Coronary artery (tissue), 2 donors: ENCODE data around the gene CCL20.

ENCODE experiments used
- DNase-seq: peaks from one replicate; pipeline ENCODE4 v3.0.0-alpha.2; 2017; ENCODE audit warnings: low spot score
- H3K27ac ChIP-seq, 2 donors: fragments of 200-600 bp; sonication (generic); one replicate each; pipeline ENCODE4 v1.5.1; 2016 to 2019
- H3K4me3 ChIP-seq: fragments of 200-600 bp; sonication (generic); 2 replicates; pipeline ENCODE4 v1.5.1; 2016; ENCODE audit warnings: mild to moderate bottlenecking, moderate library complexity
- CTCF ChIP-seq: fragments of 200-600 bp; sonication (generic); IDR thresholded peaks from one replicate; pipeline ENCODE4 v1.5.1; 2019; ENCODE audit warnings: antibody characterized with exemption

Gene CCL20

DNA sequence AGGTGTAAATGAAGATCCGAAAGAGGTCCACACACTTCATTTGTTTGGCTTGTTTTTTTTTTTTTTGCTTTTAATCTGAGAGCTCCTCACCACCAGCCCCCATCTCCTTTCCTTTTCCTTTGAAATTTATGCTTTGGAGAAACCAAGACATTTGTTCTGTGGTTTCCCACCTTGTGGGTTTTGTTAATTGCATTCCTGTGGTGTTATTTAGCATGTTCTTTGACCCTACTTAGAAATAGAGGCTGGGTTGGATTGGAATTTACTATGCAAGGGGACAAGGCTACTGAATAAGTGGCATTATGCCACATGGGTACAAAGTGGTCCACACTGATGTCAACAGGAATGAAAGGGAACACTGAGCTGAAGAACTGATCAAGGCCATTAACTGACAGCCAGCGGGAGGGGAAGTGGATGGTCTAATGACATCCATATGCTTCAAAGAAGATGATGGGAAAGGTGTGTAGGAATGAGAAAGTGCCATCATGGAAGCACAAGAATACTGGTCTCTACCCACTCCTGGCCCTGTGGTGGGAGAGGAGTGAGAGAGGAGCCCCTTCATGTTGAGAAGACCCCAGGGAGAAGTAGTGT is 8.9 kb downstream of the CCL20 start:
- DNase-seq, result no peak
- no peak for TF ChIP-seq CTCF
- Histone ChIP-seq H3K4me3 (no peak overlapping the region), H3K27ac (no peak overlapping the region)

DNA sequence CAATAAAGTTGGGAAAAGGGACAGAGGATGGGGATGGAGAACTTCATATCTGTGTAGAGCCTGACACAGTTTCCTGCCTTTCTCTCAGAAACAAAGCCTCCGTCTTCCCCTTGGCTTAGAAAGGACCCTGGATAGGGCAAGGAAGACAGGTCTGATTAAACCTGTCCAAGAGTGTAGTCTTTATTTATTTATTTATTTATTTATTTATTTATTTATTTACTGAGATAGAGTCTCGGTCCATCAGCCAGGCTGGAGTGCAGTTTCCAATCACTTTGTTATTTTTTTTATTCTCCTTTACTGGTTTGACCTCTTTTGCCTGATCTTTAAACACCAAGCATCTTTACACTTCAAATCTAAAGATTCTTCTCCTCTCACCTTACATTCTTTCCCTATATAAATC is 10.3 kb downstream of the CCL20 start:
- no peak for DNase-seq
- Histone ChIP-seq H3K4me3 (no peak overlapping the region), H3K27ac (no peak overlapping the region)
- TF ChIP-seq CTCF, result no peak

DNA sequence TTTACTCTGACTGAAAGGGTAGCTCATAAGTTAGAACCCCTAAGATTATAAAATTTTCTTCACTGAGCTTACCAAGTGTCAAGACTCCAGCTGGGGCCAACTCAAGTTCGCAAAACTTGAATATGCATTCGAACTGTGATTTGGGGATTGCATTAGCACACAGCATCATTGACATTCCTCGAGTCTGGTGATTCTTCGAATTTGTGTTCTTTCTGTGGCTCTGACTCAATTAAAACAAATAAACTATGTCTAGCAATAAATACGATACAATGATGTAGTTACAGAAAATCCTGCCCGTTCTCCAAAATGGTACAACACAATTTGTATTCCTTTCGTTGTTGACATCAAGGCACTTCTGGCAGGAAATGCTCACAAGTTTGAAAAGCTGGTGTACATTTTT is 11.1 kb downstream of the CCL20 start:
- no peak for DNase-seq
- no peak overlapping the region for H3K4me3 ChIP-seq
- no peak for TF ChIP-seq CTCF

GRCh38 chr2:227826019-227826521 is 12.4 kb downstream of the CCL20 start:
- DNase-seq, result no peak
- no peak for TF ChIP-seq CTCF
- no peak overlapping the region for H3K4me3 ChIP-seq
- no peak overlapping the region for H3K27ac ChIP-seq

More for the DNA sequence above, 11.1 kb downstream of the CCL20 start:
- H3K27ac ChIP-seq, result no peak overlapping the region

DNA sequence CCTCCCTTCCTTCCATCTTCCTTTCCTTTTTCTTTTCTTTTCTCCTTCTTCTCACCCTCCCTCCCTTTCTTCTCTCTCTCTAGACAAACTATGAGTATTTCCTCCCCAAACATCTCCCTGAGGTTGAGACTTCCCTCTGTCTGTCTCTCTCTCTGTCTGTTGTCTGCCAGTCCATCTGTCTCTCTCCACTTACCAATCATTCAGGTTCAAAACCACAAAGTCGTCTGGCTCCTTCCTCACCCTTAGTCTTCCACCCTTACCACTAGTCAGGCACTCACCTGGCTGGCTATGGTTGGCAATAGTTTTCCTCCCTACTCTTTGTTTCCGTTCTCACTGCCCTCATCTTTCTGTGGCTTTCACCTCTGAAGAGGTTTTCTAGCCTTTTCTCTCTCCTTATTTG is 12.9 kb downstream of the CCL20 start:
- DNase-seq, result no peak
- no peak overlapping the region for H3K4me3 ChIP-seq
- no peak for TF ChIP-seq CTCF
- no peak overlapping the region for H3K27ac ChIP-seq

GRCh38 chr2:227827143-227827542 is 13.5 kb downstream of the CCL20 start:
- H3K27ac ChIP-seq, result no peak overlapping the region
- no peak overlapping the region for H3K4me3 ChIP-seq
- no peak for TF ChIP-seq CTCF
- DNase-seq, result no peak

DNA sequence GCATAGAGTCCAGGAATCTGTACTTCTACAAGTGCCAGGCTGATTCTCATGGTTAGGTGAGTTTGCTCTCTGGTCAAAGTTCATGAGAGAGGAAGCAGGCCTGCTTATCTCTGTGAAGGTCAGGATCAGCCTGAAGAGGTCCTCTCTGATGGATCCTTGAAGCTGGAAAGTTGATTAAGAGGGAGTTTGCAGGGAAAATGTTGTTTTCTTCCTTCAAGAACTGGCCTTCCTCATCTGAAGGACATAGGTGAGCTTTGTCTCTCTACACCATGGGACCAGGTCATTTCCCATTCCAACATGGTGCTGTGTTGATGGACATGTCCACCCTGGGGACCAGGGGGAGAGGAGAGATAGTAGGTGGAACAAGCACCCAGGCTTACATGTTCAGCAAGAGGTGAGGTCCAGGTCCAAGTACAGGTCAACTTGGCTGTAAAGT is 14.9 kb downstream of the CCL20 start:
- no peak overlapping the region for H3K27ac ChIP-seq
- H3K4me3 ChIP-seq, result no peak overlapping the region
- no peak for DNase-seq

More for the DNA sequence above, 14.9 kb downstream of the CCL20 start:
- TF ChIP-seq CTCF, result no peak
